GM18951 (cell line): Measurements from ENCODE around the gene POTED.
"Not testable (repeated sequence)": the region's sequence is repeated elsewhere in the genome, so short reads cannot be mapped to it uniquely, and the experiment has no call there.

ENCODE experiments used
- in situ Hi-C: fragments of 300-500 bp; cut with MboI; formaldehyde crosslinking; loops from one replicate; pipeline ENCODE4 v1.12.0; 2022; ENCODE audit warnings: low sequenced_read_pairs, mixed read lengths, inconsistent platforms; ENCODE audit not compliant: unreplicated experiment

The POTED gene

GRCh38 chr21:13609477-13609876, at the start of gene POTED:
TSS of gene POTED (plus strand) at chr21:13609777. CDS start at chr21:13610229, 452 bp downstream.
- in situ Hi-C loops, result not testable (repeated sequence)

DNA sequence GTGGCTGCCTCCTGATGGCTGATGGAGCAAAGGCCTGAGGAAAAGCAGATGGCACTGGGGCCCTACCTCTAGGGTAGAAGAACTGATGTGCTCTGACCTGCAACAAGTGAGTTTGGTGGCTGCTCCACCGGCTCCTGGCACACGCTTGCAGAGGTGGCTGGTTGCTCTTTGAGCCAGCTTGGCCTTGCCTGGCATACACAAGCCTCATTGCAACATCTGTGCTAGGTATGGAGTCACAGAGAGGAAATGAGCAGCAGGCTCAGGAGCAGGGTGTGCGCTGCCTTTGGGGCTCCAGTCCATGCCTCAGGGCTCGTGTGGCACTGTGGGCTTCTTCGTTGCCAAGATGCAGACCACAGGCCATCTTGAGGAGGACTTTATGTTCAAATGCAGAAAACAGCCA, 40.5 kb downstream of the POTED start:
- in situ Hi-C loops, result not testable (repeated sequence)

- in situ Hi-C loops, result not testable (repeated sequence)
These were observed 42.2 kb downstream of the POTED start for GRCh38 chr21:13651746-13652145.
